IPS-15b (cell line): ENCODE measurements around the gene LHFPL4.
A peak's percentile ranks its signal among the peaks of the same experiment; 100 is the strongest.
"Not testable (repeated sequence)": the region's sequence is repeated elsewhere in the genome, so short reads cannot be mapped to it uniquely, and the experiment has no call there.

Source experiments
- H3K27me3 ChIP-seq: one replicate; pipeline ENCODE4 v1.6.1; 2013; ENCODE audit warnings: low read length; ENCODE audit not compliant: control insufficient read depth, insufficient read depth
- H3K36me3 ChIP-seq: one replicate; pipeline ENCODE4 v1.6.1; 2013; ENCODE audit warnings: low read length; ENCODE audit not compliant: control insufficient read depth, insufficient read depth
- H3K4me1 ChIP-seq: one replicate; pipeline ENCODE4 v1.6.1; 2013; ENCODE audit warnings: mild to moderate bottlenecking, low read length; ENCODE audit not compliant: control insufficient read depth, insufficient read depth
- H3K4me3 ChIP-seq: one replicate; pipeline ENCODE4 v1.5.1; 2013; ENCODE audit warnings: low read depth, low read length
- H3K9ac ChIP-seq: one replicate; pipeline ENCODE4 v1.6.1; 2013; ENCODE audit warnings: low read depth, mild to moderate bottlenecking, low read length
- H3K9me3 ChIP-seq: one replicate; pipeline ENCODE4 v1.6.1; 2013; ENCODE audit warnings: mild to moderate bottlenecking, low read length; ENCODE audit not compliant: control insufficient read depth, insufficient read depth

LHFPL4 gene

GRCh38 chr3:9553021-9553947 lies at the start of gene LHFPL4:
LHFPL4 (minus strand) TSS chr3:9553822; CDS start chr3:9552679, 1,143 bp downstream.
- Histone ChIP-seq H3K36me3 (peaks cover 2% of the 10 kb centered on the region), H3K4me1 (peaks cover 3% of the 10 kb centered on the region), H3K9ac (peak within 1 kb of the TSS; percentile 47), H3K9me3 (no peaks in the 10 kb centered on the region), H3K4me3 (peak within 1 kb of the TSS; percentile 84), H3K27me3 (peaks cover 10% of the 10 kb centered on the region)

- Histone ChIP-seq H3K27me3 (peaks cover 3% of the 10 kb centered on the region), H3K9ac (no peak overlapping the region), H3K4me1 (peaks cover 2% of the 10 kb centered on the region), H3K4me3 (no peak overlapping the region), H3K36me3 (no peaks in the 10 kb centered on the region), H3K9me3 (peaks cover 8% of the 10 kb centered on the region)
Measured at GRCh38 chr3:9602620-9603019, 49.0 kb upstream of the LHFPL4 start.

DNA sequence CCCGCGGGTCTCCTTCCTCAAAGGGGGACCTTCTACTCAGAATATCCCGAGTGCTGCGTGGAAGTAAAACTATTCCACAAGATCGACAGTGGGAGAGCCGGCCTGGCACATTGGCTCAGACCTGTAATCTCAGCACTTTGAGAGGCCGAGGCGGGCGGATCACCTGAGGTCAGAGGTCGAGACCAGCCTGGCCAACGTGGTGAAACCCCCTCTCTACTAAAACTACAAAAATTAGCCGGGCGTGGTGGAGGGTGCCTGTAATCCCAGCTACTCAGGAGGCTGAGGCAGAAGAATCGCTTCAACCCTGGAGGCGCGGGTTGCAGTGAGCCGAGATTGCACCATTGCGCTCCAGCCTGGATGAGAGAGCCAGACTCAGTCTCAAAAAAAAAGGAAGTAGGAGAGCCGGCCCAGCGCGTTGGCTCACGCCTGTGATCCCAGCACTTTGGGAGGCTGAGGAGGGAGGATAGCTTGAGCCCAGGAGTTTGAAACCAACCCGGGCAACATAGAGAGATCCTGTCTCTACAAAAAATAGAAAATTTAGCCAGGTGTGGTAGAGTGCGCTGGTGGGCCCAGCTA lies 47.5 kb upstream of the LHFPL4 start:
- not testable (repeated sequence) for H3K36me3 ChIP-seq, H3K27me3 ChIP-seq, H3K4me3 ChIP-seq, H3K9ac ChIP-seq, H3K9me3 ChIP-seq, H3K4me1 ChIP-seq

- Histone ChIP-seq H3K4me1 (peaks cover 2% of the 10 kb centered on the region), H3K9me3 (peaks cover 4% of the 10 kb centered on the region), H3K36me3 (no peaks in the 10 kb centered on the region), H3K4me3 (no peak overlapping the region), H3K27me3 (peaks cover 3% of the 10 kb centered on the region), H3K9ac (no peak overlapping the region)
Measured at GRCh38 chr3:9600597-9600996, 47.0 kb upstream of the LHFPL4 start.

GRCh38 chr3:9598783-9599387 lies 45.3 kb upstream of the LHFPL4 start:
- Histone ChIP-seq H3K4me1 (peaks cover 2% of the 10 kb centered on the region), H3K9me3 (no peaks in the 10 kb centered on the region), H3K36me3 (no peaks in the 10 kb centered on the region), H3K27me3 (peaks cover 3% of the 10 kb centered on the region), H3K4me3 (no peak overlapping the region), H3K9ac (no peak overlapping the region)

- peaks cover 2% of the 10 kb centered on the region for H3K4me1 ChIP-seq
- no peaks in the 10 kb centered on the region for H3K9me3 ChIP-seq
- H3K9ac ChIP-seq, result no peak overlapping the region
- H3K27me3 ChIP-seq, result no peaks in the 10 kb centered on the region
- no peak overlapping the region for H3K4me3 ChIP-seq
- no peaks in the 10 kb centered on the region for H3K36me3 ChIP-seq
Measured at GRCh38 chr3:9595877-9596276, 42.3 kb upstream of the LHFPL4 start.

- H3K36me3 ChIP-seq, H3K9me3 ChIP-seq, H3K4me1 ChIP-seq, H3K27me3 ChIP-seq, H3K4me3 ChIP-seq, H3K9ac ChIP-seq: not testable (repeated sequence)
Measured at GRCh38 chr3:9591781-9592180, 38.2 kb upstream of the LHFPL4 start.

GRCh38 chr3:9590282-9590791 lies 36.7 kb upstream of the LHFPL4 start:
- H3K9ac ChIP-seq, result no peak overlapping the region
- H3K4me1 ChIP-seq, result no peaks in the 10 kb centered on the region
- no peaks in the 10 kb centered on the region for H3K9me3 ChIP-seq
- no peaks in the 10 kb centered on the region for H3K36me3 ChIP-seq
- H3K4me3 ChIP-seq, result no peak overlapping the region
- H3K27me3 ChIP-seq, result no peaks in the 10 kb centered on the region

GRCh38 chr3:9583792-9584191 lies 30.2 kb upstream of the LHFPL4 start:
- no peaks in the 10 kb centered on the region for H3K27me3 ChIP-seq
- H3K4me3 ChIP-seq, result no peak overlapping the region
- no peaks in the 10 kb centered on the region for H3K9me3 ChIP-seq

DNA sequence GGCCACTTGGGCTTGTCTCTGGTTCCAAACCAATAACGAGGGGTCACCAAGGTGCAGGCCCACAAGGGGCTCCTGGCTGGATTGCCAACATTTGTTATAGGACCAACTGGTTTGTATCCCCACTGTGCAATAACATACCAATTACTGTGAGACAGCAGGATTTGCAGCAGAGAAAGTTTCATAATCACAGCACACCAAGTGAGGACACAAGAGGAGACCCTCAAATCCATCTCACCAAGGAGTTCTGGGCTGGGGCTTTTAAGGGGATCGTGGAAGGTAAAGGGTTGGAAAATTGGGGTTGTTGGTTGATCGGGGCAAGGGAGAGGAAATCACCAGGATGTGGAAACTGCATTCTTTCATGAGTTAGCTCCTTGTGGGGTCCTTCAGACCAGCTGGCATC lies 29.7 kb upstream of the LHFPL4 start:
- H3K9me3 ChIP-seq, result no peaks in the 10 kb centered on the region
- H3K9ac ChIP-seq, result no peak overlapping the region
- H3K36me3 ChIP-seq, result no peaks in the 10 kb centered on the region
- H3K4me1 ChIP-seq, result peaks cover 6% of the 10 kb centered on the region
- no peak overlapping the region for H3K4me3 ChIP-seq
- no peaks in the 10 kb centered on the region for H3K27me3 ChIP-seq

More at GRCh38 chr3:9583792-9584191, 30.2 kb upstream of the LHFPL4 start:
- Histone ChIP-seq H3K4me1 (peaks cover 6% of the 10 kb centered on the region), H3K9ac (no peak overlapping the region), H3K36me3 (no peaks in the 10 kb centered on the region)

- peaks cover 6% of the 10 kb centered on the region for H3K4me1 ChIP-seq
- no peaks in the 10 kb centered on the region for H3K27me3 ChIP-seq
- H3K9ac ChIP-seq, result no peak overlapping the region
- H3K36me3 ChIP-seq, result no peaks in the 10 kb centered on the region
- H3K9me3 ChIP-seq, result no peaks in the 10 kb centered on the region
- H3K4me3 ChIP-seq, result no peak overlapping the region
Measured at GRCh38 chr3:9582332-9582731, 28.7 kb upstream of the LHFPL4 start.
